NT2/D1 (cell line): ENCODE measurements around the gene PRSS2.

Experiments
- SUZ12 ChIP-seq: IDR thresholded peaks from 2 replicates; pipeline ENCODE4 v1.6.1; 2011; ENCODE audit not compliant: insufficient read length, insufficient read depth; ENCODE audit errors: extremely low read depth
- YY1 ChIP-seq: IDR thresholded peaks from 2 replicates; pipeline ENCODE4 v1.6.1; 2011; ENCODE audit not compliant: insufficient read length, insufficient read depth
- ZNF274 ChIP-seq: IDR thresholded peaks from 2 replicates; pipeline ENCODE4 v1.6.1; 2011; ENCODE audit warnings: mild to moderate bottlenecking, low read depth, low read length

DNA sequence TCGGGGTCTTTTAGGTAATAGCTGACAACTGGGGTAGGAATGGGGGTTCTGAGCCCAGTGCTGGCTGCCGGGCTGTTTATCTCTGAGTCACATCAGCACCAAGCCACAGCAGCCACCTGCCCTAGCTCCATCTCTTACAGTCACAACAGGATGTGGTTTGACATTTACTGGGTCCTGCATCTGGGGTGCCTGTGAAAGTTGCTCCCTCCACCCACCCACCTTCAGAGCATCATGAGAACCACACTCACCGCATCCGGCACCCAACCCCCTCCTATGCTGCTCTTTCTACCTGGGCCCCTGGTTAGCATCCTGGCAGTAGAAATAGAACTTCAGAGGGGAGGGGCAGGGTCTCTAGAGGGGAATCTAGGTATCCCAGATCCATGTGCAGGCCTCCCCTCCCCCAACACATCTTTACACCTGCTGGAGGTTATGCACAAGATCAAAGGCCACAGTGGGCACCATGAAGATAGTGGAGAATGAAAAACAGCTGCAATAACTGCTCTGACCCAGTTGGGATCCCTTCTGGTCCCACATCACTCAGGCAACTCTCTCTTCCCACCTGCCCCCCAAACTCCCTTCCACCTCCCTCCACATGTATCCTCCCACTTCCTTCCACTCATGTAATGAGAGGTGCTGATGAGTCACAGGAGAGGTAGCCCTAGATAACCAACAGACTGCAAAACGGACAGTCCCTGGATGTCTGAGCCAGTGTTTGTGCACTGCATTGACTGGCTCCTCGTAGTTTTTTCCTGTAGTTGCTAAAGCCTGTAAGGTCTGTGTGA is 38.2 kb downstream of the PRSS2 start:
- TF ChIP-seq YY1, result no peak
- TF ChIP-seq ZNF274, result no peak
- TF ChIP-seq SUZ12, result no peak
